Upper lobe of left lung (tissue), 4 donors: ENCODE measurements around the gene MZT2B.

Source experiments
- POLR2A ChIP-seq, 4 donors: fragments of 450-650 bp; IDR thresholded peaks; one replicate each; pipeline ENCODE4 v1.5.1; 2016 to 2017; ENCODE audit warnings: antibody characterized with exemption in 4 of 4, mild to moderate bottlenecking in 2 of 4
- TF ChIP-seq, protein P1 (sequence below), 6 experiments: fragments of 450-650 bp in 4 of 6; fragments of 200-600 bp in 2 of 6; sonication (generic) in 2 of 6; IDR thresholded peaks; one replicate each; pipeline ENCODE4 v1.5.1; 2016 to 2019; ENCODE audit warnings: antibody characterized with exemption in 6 of 6

DNA sequence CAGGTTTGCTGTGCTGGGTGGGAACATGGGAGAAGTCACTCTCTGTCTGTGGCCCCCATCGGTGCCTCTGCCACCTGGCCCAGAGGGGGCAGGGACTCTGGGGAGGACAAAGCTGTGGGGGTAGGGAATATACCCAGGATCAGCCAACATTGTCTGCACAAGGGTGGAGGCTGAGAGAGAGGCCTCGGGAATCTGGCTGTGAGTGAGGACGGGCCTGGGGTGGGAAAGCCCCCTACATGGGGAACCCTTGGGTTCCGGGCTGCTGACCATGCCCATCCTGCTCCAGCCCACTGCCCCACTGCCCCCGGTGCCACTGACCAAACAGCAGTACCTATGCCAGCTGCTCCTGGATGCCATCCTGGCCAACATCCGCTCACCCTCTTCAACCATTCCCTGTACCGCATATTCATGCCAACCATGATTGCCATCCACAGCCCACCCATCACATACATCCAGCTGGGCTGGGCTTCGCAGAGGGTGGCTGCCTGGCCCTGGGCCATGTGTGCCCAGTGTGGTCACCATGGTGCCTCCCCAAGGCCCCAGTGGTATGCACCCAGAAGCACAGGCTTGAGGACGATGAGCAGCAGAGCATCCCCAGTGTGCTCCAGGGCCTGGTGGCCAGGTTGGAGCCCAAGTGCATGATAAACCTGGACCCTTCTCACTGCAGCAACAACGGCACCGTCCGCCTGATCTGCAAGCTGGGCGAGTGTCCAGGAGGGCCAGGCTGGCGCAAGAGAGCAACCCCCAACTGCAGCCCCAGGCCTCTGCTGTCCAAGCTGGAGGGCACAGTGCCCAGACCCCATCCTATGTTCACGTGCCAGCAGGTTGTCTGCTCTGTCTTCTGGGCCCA lies 46.1 kb upstream of the MZT2B start:
- no peak for TF ChIP-seq POLR2A (IDR thresholded peaks at IDR 0.05)
- TF ChIP-seq, protein P1, sequence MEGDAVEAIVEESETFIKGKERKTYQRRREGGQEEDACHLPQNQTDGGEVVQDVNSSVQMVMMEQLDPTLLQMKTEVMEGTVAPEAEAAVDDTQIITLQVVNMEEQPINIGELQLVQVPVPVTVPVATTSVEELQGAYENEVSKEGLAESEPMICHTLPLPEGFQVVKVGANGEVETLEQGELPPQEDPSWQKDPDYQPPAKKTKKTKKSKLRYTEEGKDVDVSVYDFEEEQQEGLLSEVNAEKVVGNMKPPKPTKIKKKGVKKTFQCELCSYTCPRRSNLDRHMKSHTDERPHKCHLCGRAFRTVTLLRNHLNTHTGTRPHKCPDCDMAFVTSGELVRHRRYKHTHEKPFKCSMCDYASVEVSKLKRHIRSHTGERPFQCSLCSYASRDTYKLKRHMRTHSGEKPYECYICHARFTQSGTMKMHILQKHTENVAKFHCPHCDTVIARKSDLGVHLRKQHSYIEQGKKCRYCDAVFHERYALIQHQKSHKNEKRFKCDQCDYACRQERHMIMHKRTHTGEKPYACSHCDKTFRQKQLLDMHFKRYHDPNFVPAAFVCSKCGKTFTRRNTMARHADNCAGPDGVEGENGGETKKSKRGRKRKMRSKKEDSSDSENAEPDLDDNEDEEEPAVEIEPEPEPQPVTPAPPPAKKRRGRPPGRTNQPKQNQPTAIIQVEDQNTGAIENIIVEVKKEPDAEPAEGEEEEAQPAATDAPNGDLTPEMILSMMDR (IDR thresholded peaks at IDR 0.05): no peak
